Measurements from ENCODE around the gene FBLN7. TPM values are rescaled to one million over a fixed set of nuclear protein-coding genes. Genes with fewer than 3 reads are reported as not detected.

The FBLN7 gene
- total RNA-seq, 3 donors from 2014 or later (not counting 1 experiment from before 2014, with no cell fraction given), result 0.25 to 0.48 TPM; not detected in 1

GRCh38 chr2:112230371-112230770, 92.2 kb downstream of the FBLN7 start:
- H3K9me3 ChIP-seq (ENCODE audit: control insufficient read depth, insufficient read depth, low read length), result no peaks in the 10 kb centered on the region
- Mint-ChIP-seq H3K4me3 (no peak overlapping the region), H3K36me3 (no peaks in the 10 kb centered on the region), H3K27ac (no peak overlapping the region), H3K9me3 (no peaks in the 10 kb centered on the region), H3K4me1 (no peaks in the 10 kb centered on the region), H3K27me3 (ENCODE audit: low read depth in 2 of 2) (no peaks in the 10 kb centered on the region)
- no peaks in the 10 kb centered on the region for H3K27me3 ChIP-seq (ENCODE audit: control insufficient read depth, insufficient read depth, low read length)
- DNase-seq (no peak), ATAC-seq (no peak)
- intact Hi-C loops (cut with micrococcal nuclease), result no loop called here
- H3K4me1 ChIP-seq (ENCODE audit: control insufficient read depth, insufficient read depth, low read length), result no peaks in the 10 kb centered on the region
- peaks cover 16% of the 10 kb centered on the region for H3K36me3 ChIP-seq (ENCODE audit: control insufficient read depth, insufficient read depth, low read length)
- no CpG with 5 or more reads among the region's 3 CpGs for WGBS (ENCODE audit: insufficient coverage)
- no peak overlapping the region for H3K27ac ChIP-seq (ENCODE audit: low read length)
- no peak for TF ChIP-seq CTCF (IDR thresholded peaks at IDR 0.05)
- no peak overlapping the region for H3K4me3 ChIP-seq (ENCODE audit: low read length)

Other genes with a start within 250 kb of the FBLN7 start
- gene MERTK, start 239.8 kb upstream of the FBLN7 start, total RNA-seq, result 1 to 10 TPM in 1 of 3 donors, under 1 TPM in 2; 0.38 to 1.2 (median 0.45) TPM
- 10 to 100 TPM in 2 of 3 donors, 1 to 10 TPM in 1; 9.6 to 15.7 (median 13.6) TPM for gene TMEM87B, start 83.1 kb upstream of the FBLN7 start, total RNA-seq
- gene ZC3H8, start 116.7 kb downstream of the FBLN7 start, total RNA-seq, result 10 to 100 TPM in 2 of 3 donors, 1 to 10 TPM in 1; 9.3 to 20.3 (median 16.0) TPM
- gene ZC3H6, start 137.2 kb downstream of the FBLN7 start, total RNA-seq, result 10 to 100 TPM; 13.1 to 17.3 (median 15.3) TPM